A673 (cell line): ENCODE measurements around the gene ZNF337. TPM values are rescaled to one million over a fixed set of nuclear protein-coding genes. Genes with fewer than 3 reads are reported as not detected.
"Not testable (repeated sequence)": the region's sequence is repeated elsewhere in the genome, so short reads cannot be mapped to it uniquely, and the experiment has no call there.

Experiments used
- BruUV-seq: library from RNA; stranded (reverse); fragments of 400-500 nt; replicated peaks from 2 replicates; lab custom pipeline; 2021; lab: Mats Ljungman, UMichigan
- CTCF ChIA-PET: fragments of 300-600 bp; sonication (Branson Sonifier 250); formaldehyde crosslinking; loops from one replicate; lab custom pipeline; 2022; ENCODE audit warnings: antibody characterized with exemption; lab: Charles Lee
- POLR2A ChIA-PET: fragments of 300-600 bp; sonication (Branson Sonifier 250); formaldehyde crosslinking; loops from one replicate; lab custom pipeline; 2022; ENCODE audit warnings: antibody characterized with exemption; ENCODE audit not compliant: low non-redundant PET; lab: Charles Lee
- DNase-seq: peaks from one replicate; pipeline ENCODE4 v3.0.0-alpha.2; 2015; ENCODE audit warnings: low spot score
- H3K27ac ChIP-seq: fragments of 200-600 bp; sonication (generic); 2 replicates; pipeline ENCODE4 v1.5.1; 2016; ENCODE audit warnings: mixed run types, low read depth, mild to moderate bottlenecking, mixed read lengths, antibody characterized with exemption, low read length; ENCODE audit not compliant: poor library complexity, severe bottlenecking
- H3K27me3 ChIP-seq: fragments of 200-600 bp; sonication (generic); replicated peaks from 2 replicates; pipeline ENCODE4 v1.6.1; 2017; ENCODE audit warnings: mixed run types, low read depth, mild to moderate bottlenecking, mixed read lengths, antibody characterized with exemption, low read length; ENCODE audit not compliant: insufficient read depth, poor library complexity
- H3K36me3 ChIP-seq: fragments of 200-600 bp; sonication (generic); 2 replicates; pipeline ENCODE4 v1.6.1; 2016; ENCODE audit warnings: mixed run types, mild to moderate bottlenecking, mixed read lengths, antibody characterized with exemption, low read length; ENCODE audit not compliant: insufficient read depth, poor library complexity, severe bottlenecking
- H3K4me1 ChIP-seq: fragments of 200-600 bp; sonication (generic); 2 replicates; pipeline ENCODE4 v1.6.1; 2017; ENCODE audit warnings: mixed run types, mild to moderate bottlenecking, mixed read lengths, antibody characterized with exemption, low read length; ENCODE audit not compliant: insufficient read depth, poor library complexity, severe bottlenecking
- H3K4me3 ChIP-seq: fragments of 200-600 bp; sonication (generic); 2 replicates; pipeline ENCODE4 v1.5.1; 2016; ENCODE audit warnings: low read depth, mixed run types, mild to moderate bottlenecking, mixed read lengths, low read length; ENCODE audit not compliant: poor library complexity, severe bottlenecking
- H3K9me3 ChIP-seq: fragments of 200-600 bp; sonication (generic); 2 replicates; pipeline ENCODE4 v1.6.1; 2016; ENCODE audit warnings: mixed run types, low read depth, mild to moderate bottlenecking, mixed read lengths, antibody characterized with exemption, low read length; ENCODE audit not compliant: poor library complexity, severe bottlenecking
- EZH2 ChIP-seq: fragments of 200-600 bp; sonication (generic); IDR thresholded peaks from 2 replicates; pipeline ENCODE4 v1.6.1; 2017; ENCODE audit warnings: borderline replicate concordance, low read depth, mild to moderate bottlenecking, mixed read lengths, antibody characterized with exemption, low read length; ENCODE audit not compliant: poor library complexity, severe bottlenecking
- intact Hi-C: fragments of 100-400 bp; cut with micrococcal nuclease; formaldehyde crosslinking; loops from one replicate; pipeline ENCODE4 v1.10.0; 2022; ENCODE audit not compliant: unreplicated experiment
- total RNA-seq: library from RNA; stranded (reverse); gene quantifications from 2 replicates; pipeline ENCODE4 v1.2.3, GENCODE V29; 2021
- TF ChIP-seq, protein P1 (sequence below): fragments of 300-800, 200-600 bp; sonication (generic); conservative IDR thresholded peaks from 2 replicates; pipeline ENCODE4 v1.5.1; 2017; ENCODE audit warnings: low read depth, mild to moderate bottlenecking, antibody characterized with exemption, low read length, moderate library complexity, mixed read lengths

Gene ZNF337
- total RNA-seq, 1 experiment from 2014 or later = 17.9 TPM

DNA sequence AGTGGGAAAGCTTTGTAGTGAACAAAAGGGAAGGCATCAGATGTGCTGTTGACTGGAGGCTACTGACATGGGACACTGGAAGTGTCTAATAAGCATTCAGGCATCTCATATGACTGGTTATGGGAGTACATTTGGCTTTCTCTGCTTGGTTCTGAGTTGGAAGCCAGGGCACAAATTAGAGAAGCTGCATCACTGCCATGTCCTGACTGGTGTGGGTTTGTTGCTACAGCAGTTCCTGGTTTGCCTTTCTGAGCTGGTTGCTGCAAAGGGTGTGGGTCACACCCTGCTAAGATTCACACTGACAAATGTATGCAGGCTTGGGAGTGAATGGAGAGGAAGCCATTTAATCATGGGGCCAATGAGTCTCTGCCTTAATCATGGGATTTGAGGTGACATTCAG is 36.7 kb downstream of the ZNF337 start:
- Histone ChIP-seq H3K4me1 (no peaks in the 10 kb centered on the region), H3K27ac (no peak overlapping the region), H3K9me3 (no peaks in the 10 kb centered on the region), H3K27me3 (no peaks in the 10 kb centered on the region), H3K36me3 (no peaks in the 10 kb centered on the region), H3K4me3 (no peak overlapping the region)
- DNase-seq = no peak
- intact Hi-C loops = no loop called here
- ChIA-PET CTCF (no interaction called here), POLR2A (no interaction called here)
- no TSS peak for BruUV-seq
- TF ChIP-seq, protein P1, sequence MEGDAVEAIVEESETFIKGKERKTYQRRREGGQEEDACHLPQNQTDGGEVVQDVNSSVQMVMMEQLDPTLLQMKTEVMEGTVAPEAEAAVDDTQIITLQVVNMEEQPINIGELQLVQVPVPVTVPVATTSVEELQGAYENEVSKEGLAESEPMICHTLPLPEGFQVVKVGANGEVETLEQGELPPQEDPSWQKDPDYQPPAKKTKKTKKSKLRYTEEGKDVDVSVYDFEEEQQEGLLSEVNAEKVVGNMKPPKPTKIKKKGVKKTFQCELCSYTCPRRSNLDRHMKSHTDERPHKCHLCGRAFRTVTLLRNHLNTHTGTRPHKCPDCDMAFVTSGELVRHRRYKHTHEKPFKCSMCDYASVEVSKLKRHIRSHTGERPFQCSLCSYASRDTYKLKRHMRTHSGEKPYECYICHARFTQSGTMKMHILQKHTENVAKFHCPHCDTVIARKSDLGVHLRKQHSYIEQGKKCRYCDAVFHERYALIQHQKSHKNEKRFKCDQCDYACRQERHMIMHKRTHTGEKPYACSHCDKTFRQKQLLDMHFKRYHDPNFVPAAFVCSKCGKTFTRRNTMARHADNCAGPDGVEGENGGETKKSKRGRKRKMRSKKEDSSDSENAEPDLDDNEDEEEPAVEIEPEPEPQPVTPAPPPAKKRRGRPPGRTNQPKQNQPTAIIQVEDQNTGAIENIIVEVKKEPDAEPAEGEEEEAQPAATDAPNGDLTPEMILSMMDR = no peak
- no peak for TF ChIP-seq EZH2

DNA sequence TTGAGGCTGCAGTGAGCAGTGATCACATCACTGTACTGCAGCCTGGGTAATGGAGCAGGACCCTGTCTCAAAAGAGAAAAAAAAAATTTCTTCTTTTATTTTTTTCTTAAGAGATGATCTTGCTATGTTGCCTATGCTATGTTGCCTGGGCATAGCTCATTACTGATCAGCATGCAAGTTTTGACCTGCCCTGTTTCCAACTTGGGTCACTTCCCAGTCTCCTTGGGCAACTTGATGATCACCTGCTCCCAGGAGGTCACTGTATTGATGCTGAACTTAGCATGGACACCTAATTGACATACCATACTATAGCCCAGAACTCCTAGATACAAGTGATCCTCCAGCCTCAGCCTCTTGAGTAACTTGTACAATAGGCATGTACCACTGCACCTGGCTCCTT is 42.2 kb downstream of the ZNF337 start:
- TF ChIP-seq, protein P1 = no peak
- TF ChIP-seq EZH2 = no peak
- no TSS peak for BruUV-seq
- ChIA-PET CTCF (no interaction called here), POLR2A (no interaction called here)
- DNase-seq = no peak
- Histone ChIP-seq H3K27ac (no peak overlapping the region), H3K9me3 (no peaks in the 10 kb centered on the region), H3K4me1 (no peaks in the 10 kb centered on the region), H3K27me3 (no peaks in the 10 kb centered on the region), H3K36me3 (no peaks in the 10 kb centered on the region), H3K4me3 (no peak overlapping the region)
- intact Hi-C loops = no loop called here

DNA sequence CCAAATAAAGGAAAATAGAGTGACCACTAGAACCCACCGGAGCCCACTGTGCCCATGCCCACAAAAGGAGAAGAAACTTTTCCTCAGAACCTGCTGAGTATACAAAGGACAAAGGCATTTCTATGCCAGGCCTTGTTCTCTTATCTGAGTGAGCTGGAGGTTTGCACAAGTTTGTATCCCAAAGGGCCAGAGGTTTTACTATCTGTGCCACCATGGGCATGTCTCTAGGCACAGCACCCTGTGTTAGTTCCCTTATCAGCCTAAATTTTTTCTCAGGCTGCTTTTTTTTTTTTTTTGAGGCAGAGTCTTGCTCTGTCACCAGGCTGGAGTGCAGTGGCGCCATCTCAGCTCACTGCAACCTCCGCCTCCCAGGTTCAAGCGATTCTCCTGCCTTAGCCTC is 43.8 kb downstream of the ZNF337 start:
- H3K27ac ChIP-seq, H3K27me3 ChIP-seq, BruUV-seq, CTCF ChIA-PET, H3K4me1 ChIP-seq, H3K9me3 ChIP-seq, H3K4me3 ChIP-seq, intact Hi-C loops, H3K36me3 ChIP-seq, DNase-seq: not testable (repeated sequence)
- POLR2A ChIA-PET = interaction anchor here (0.6 kb wide), 1 partner anchor 49 kb away, joined by 4 read pairs; no protein-coding TSS in a partner anchor

DNA sequence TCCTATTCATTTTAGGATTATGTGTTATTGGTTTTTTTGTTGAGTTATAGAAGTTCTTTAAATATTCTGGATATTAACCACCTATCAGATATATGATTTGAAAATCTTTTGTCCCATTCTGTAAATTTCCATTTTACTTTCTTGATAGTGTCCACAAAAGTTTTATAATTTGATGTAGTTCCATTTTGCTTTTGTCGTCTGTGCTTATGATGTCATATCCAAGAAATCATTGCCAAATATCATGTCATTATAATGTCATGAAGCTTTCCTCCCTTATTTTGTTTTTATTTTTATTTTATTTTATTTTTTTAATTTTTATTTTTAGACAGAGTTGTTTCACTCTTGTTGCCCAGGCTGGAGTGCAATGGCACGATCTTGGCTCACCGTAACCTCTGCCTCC is 51.8 kb downstream of the ZNF337 start:
- intact Hi-C loops = no loop called here
- Histone ChIP-seq H3K9me3 (peaks cover 6% of the 10 kb centered on the region), H3K4me3 (no peak overlapping the region), H3K4me1 (no peaks in the 10 kb centered on the region), H3K36me3 (no peaks in the 10 kb centered on the region), H3K27me3 (no peaks in the 10 kb centered on the region), H3K27ac (no peak overlapping the region)
- DNase-seq = no peak
- CTCF ChIA-PET = no interaction called here
- no TSS peak for BruUV-seq
- TF ChIP-seq, protein P1 = no peak
- TF ChIP-seq EZH2 = no peak
- POLR2A ChIA-PET = no interaction called here
